Naive thymus-derived CD4-positive, alpha-beta T cell (primary cell): ENCODE measurements around the gene TTC1. TPM values are rescaled to one million over a fixed set of nuclear protein-coding genes. Genes with fewer than 3 reads are reported as not detected.

Source experiments
- ATAC-seq: fragments of 150-1000 bp; cut with Tn5 transposase; 2 replicates; pipeline ENCODE4 v1.10.0; 2021; ENCODE audit warnings: mild to moderate bottlenecking, moderate library complexity
- CTCF ChIA-PET: fragments of 350-600 bp; sonication (Branson Sonifier 250); formaldehyde crosslinking; loops from one replicate; lab custom pipeline; 2021; ENCODE audit warnings: antibody characterized with exemption; lab: Charles Lee
- POLR2A ChIA-PET: fragments of 350-600 bp; sonication (Branson Sonifier 250); formaldehyde crosslinking; loops from one replicate; lab custom pipeline; 2021; ENCODE audit warnings: antibody characterized with exemption, inconsistent platforms; lab: Charles Lee
- DNase-seq, 9 donors: peaks; one replicate each; pipeline versions ENCODE4 v3.0.0 to v3.0.0-alpha.2; 2020 to 2022; ENCODE audit warnings: mixed read lengths in 1 of 9
- H3K27ac ChIP-seq: one replicate; pipeline ENCODE4 v1.7.0; 2013; ENCODE audit warnings: mild to moderate bottlenecking, low read depth, low read length, moderate library complexity
- H3K27me3 ChIP-seq, 2 donors: one replicate each; pipeline ENCODE4 v1.7.0; 2013; ENCODE audit warnings: low read length in 2 of 2, mild to moderate bottlenecking in 2 of 2, moderate library complexity in 2 of 2; ENCODE audit not compliant: control insufficient read depth in 2 of 2, insufficient read depth in 2 of 2
- H3K36me3 ChIP-seq, 3 experiments: 1 replicate in 2 of 3; 2 replicates in 1 of 3; pipeline ENCODE4 v1.7.0; 2013; ENCODE audit warnings: low read length in 3 of 3, mild to moderate bottlenecking in 3 of 3, moderate library complexity in 1 of 3; ENCODE audit not compliant: insufficient read depth in 3 of 3, control insufficient read depth in 2 of 3
- H3K4me1 ChIP-seq, 2 donors: one replicate each; pipeline ENCODE4 v1.7.0; 2013; ENCODE audit warnings: low read length in 2 of 2, mild to moderate bottlenecking in 2 of 2, moderate library complexity in 1 of 2; ENCODE audit not compliant: control insufficient read depth in 2 of 2, insufficient read depth in 2 of 2
- H3K4me3 ChIP-seq: 2 replicates; pipeline ENCODE4 v1.7.0; 2013; ENCODE audit warnings: mild to moderate bottlenecking, low read length
- H3K9me3 ChIP-seq, 3 experiments: 1 replicate in 2 of 3; 2 replicates in 1 of 3; pipeline ENCODE4 v1.7.0; 2013; ENCODE audit warnings: low read length in 3 of 3; ENCODE audit not compliant: control insufficient read depth in 2 of 3
- H3K27ac Mint-ChIP-seq, 9 donors: one replicate each; pipeline ENCODE4 v1.8.0; 2020 to 2022; ENCODE audit warnings: mixed read lengths in 9 of 9, mild to moderate bottlenecking in 8 of 9, moderate library complexity in 5 of 9, inconsistent platforms in 2 of 9
- H3K27me3 Mint-ChIP-seq, 5 donors: one replicate each; pipeline ENCODE4 v1.8.0; 2021 to 2022; ENCODE audit warnings: mixed read lengths in 5 of 5, mild to moderate bottlenecking in 1 of 5
- H3K36me3 Mint-ChIP-seq, 5 donors: one replicate each; pipeline ENCODE4 v1.8.0; 2020 to 2022; ENCODE audit warnings: mixed read lengths in 5 of 5, mild to moderate bottlenecking in 3 of 5, inconsistent platforms in 1 of 5
- H3K4me1 Mint-ChIP-seq, 7 donors: one replicate each; pipeline ENCODE4 v1.8.0; 2020 to 2022; ENCODE audit warnings: mixed read lengths in 7 of 7, mild to moderate bottlenecking in 3 of 7, inconsistent platforms in 1 of 7
- H3K4me3 Mint-ChIP-seq, 10 donors: one replicate each; pipeline ENCODE4 v1.8.0; 2020 to 2022; ENCODE audit warnings: mild to moderate bottlenecking in 10 of 10, mixed read lengths in 10 of 10, moderate library complexity in 6 of 10, inconsistent platforms in 2 of 10
- H3K9me3 Mint-ChIP-seq, 11 donors: one replicate each; pipeline ENCODE4 v1.8.0; 2020 to 2022; ENCODE audit warnings: mixed read lengths in 11 of 11, mild to moderate bottlenecking in 4 of 11, inconsistent platforms in 1 of 11, moderate library complexity in 1 of 11
- intact Hi-C, 2 donors: fragments of 100-400 bp; cut with micrococcal nuclease; formaldehyde crosslinking; loops; one replicate each; pipeline ENCODE4 v1.15.1; 2023
- polyA plus RNA-seq, 2 donors: library from polyadenylated mRNA; unstranded; fragments of 300-500 nt; fragmentation: Illumina TruSeq; gene quantifications; one replicate each; pipeline ENCODE4 v1.2.3, GENCODE V29; 2021
- total RNA-seq, 6 experiments: library from RNA in 5 of 6; stranded (reverse) in 5 of 6; gene quantifications; 1 replicate in 5 of 6; 2 replicates in 1 of 6; pipeline ENCODE4 v1.2.3 and lab custom pipeline; 2021 to 2026

Gene TTC1
- total and polyA plus RNA-seq, 7 experiments from 2014 or later = 24.3 to 86.4 (median 41.8) TPM

GRCh38 chr5:160021831-160022446, 13.0 kb downstream of the TTC1 start:
- H3K27me3 Mint-ChIP-seq = no peaks in the 10 kb centered on the region

GRCh38 chr5:160023007-160023907, 14.3 kb downstream of the TTC1 start:
- Mint-ChIP-seq H3K4me1 (peaks cover 17 to 58% (median 44%) of the 10 kb centered on the region in 7 donors), H3K27ac (peak overlapping the region in 1 of 9 donors; percentile 87), H3K4me3 (peak overlapping the region in 1 of 10 donors; percentile 35), H3K9me3 (no peaks in the 10 kb centered on the region), H3K27me3 (no peaks in the 10 kb centered on the region), H3K36me3 (peaks cover 10 to 36% (median 26%) of the 10 kb centered on the region in 5 donors)
- DNase-seq = no peak
- Histone ChIP-seq H3K4me3 (no peak overlapping the region), H3K9me3 (no peaks in the 10 kb centered on the region), H3K4me1 (peaks cover 3 to 15% of the 10 kb centered on the region in 2 donors), H3K27me3 (no peaks in the 10 kb centered on the region), H3K36me3 (peaks cover 0 to 10% (median 0%) of the 10 kb centered on the region in 3 experiments), H3K27ac (no peak overlapping the region)
- CTCF ChIA-PET = interaction anchor here (5.1 kb wide), 1 partner anchor 321 kb away, joined by 55 read pairs; no protein-coding TSS in a partner anchor
- POLR2A ChIA-PET = interaction anchor here (0.6 kb wide), 1 partner anchor 13 kb away, joined by 3 read pairs; no protein-coding TSS in a partner anchor
- no peak for ATAC-seq
- intact Hi-C loops = loop anchor here in 1 of 2 donors (5.0 kb wide), 1 partner anchor 94 kb away; the partner anchor contains the start of gene PWWP2A

More at GRCh38 chr5:160021831-160022446, 13.0 kb downstream of the TTC1 start:
- peaks cover 0 to 18% (median 0%) of the 10 kb centered on the region in 3 experiments for H3K36me3 ChIP-seq
- Mint-ChIP-seq H3K9me3 (no peaks in the 10 kb centered on the region), H3K36me3 (peaks cover 6 to 24% (median 20%) of the 10 kb centered on the region in 5 donors), H3K4me1 (peaks cover 17 to 53% (median 37%) of the 10 kb centered on the region in 7 donors), H3K27ac (peak overlapping the region in 7 of 9 donors; percentile 15 to 93 (median 68)), H3K4me3 (peak overlapping the region in 1 of 10 donors; percentile 6)
- no peaks in the 10 kb centered on the region for H3K9me3 ChIP-seq
- H3K27me3 ChIP-seq = no peaks in the 10 kb centered on the region
- DNase-seq (peak in 8 of 9 donors; percentile 12 to 76 (median 64)), ATAC-seq (peak; percentile 97)
- intact Hi-C loops = loop anchor here (1.0 to 5.0 kb wide), 8 partner anchors 13 to 578 kb away; partner anchors contain the start of genes PWWP2A (in 1 of the 2) and TTC1 (in 1 of the 2)
- peaks cover 3 to 15% of the 10 kb centered on the region in 2 donors for H3K4me1 ChIP-seq
- ChIA-PET CTCF (interaction anchor here (0.7 to 5.1 kb wide), 12 partner anchors 9 to 368 kb away, joined by 3 to 55 read pairs (median 4); partner anchors contain the start of gene TTC1), POLR2A (interaction anchor here (0.7 to 1.7 kb wide), 3 partner anchors 11 to 13 kb away, joined by 3 to 4 read pairs (median 4); partner anchors contain the start of gene TTC1)
- no peak overlapping the region for H3K4me3 ChIP-seq
- no peak overlapping the region for H3K27ac ChIP-seq

GRCh38 chr5:160023908-160024630, 15.1 kb downstream of the TTC1 start:
- POLR2A ChIA-PET = no interaction called here
- peaks cover 10 to 38% (median 21%) of the 10 kb centered on the region in 5 donors for H3K36me3 Mint-ChIP-seq
- intact Hi-C loops = loop anchor here in 1 of 2 donors (5.0 kb wide), 1 partner anchor 93 kb away; the partner anchor contains the start of gene PWWP2A

GRCh38 chr5:160029004-160029403, 20.1 kb downstream of the TTC1 start:
- Histone ChIP-seq H3K27me3 (no peaks in the 10 kb centered on the region), H3K27ac (no peak overlapping the region), H3K4me3 (no peak overlapping the region), H3K4me1 (no peaks in the 10 kb centered on the region), H3K36me3 (peaks cover 0 to 29% (median 0%) of the 10 kb centered on the region in 3 experiments), H3K9me3 (no peaks in the 10 kb centered on the region)
- ChIA-PET CTCF (no interaction called here), POLR2A (no interaction called here)
- intact Hi-C loops = no loop called here
- Mint-ChIP-seq H3K4me1 (peaks cover 9 to 42% (median 29%) of the 10 kb centered on the region in 7 donors), H3K27me3 (no peaks in the 10 kb centered on the region), H3K9me3 (peaks cover 0 to 4% (median 0%) of the 10 kb centered on the region in 11 donors), H3K27ac (no peak overlapping the region), H3K36me3 (peaks cover 6 to 44% (median 24%) of the 10 kb centered on the region in 5 donors), H3K4me3 (no peak overlapping the region)
- no peak for DNase-seq
- ATAC-seq = no peak

More at GRCh38 chr5:160023908-160024630, 15.1 kb downstream of the TTC1 start:
- H3K9me3 Mint-ChIP-seq = no peaks in the 10 kb centered on the region
- no peak overlapping the region for H3K4me3 Mint-ChIP-seq
- Histone ChIP-seq H3K36me3 (peaks cover 0 to 12% (median 0%) of the 10 kb centered on the region in 3 experiments), H3K27ac (no peak overlapping the region), H3K27me3 (no peaks in the 10 kb centered on the region), H3K9me3 (no peaks in the 10 kb centered on the region), H3K4me1 (peaks cover 3 to 15% of the 10 kb centered on the region in 2 donors), H3K4me3 (no peak overlapping the region)
- H3K27me3 Mint-ChIP-seq = no peaks in the 10 kb centered on the region
- ATAC-seq (no peak), DNase-seq (no peak)
- peak overlapping the region in 1 of 9 donors; percentile 87 for H3K27ac Mint-ChIP-seq
- CTCF ChIA-PET = interaction anchor here (0.7 to 5.1 kb wide), 2 partner anchors 10 to 321 kb away, joined by 6 to 55 read pairs; no protein-coding TSS in a partner anchor
- H3K4me1 Mint-ChIP-seq = peaks cover 17 to 53% (median 42%) of the 10 kb centered on the region in 7 donors

DNA sequence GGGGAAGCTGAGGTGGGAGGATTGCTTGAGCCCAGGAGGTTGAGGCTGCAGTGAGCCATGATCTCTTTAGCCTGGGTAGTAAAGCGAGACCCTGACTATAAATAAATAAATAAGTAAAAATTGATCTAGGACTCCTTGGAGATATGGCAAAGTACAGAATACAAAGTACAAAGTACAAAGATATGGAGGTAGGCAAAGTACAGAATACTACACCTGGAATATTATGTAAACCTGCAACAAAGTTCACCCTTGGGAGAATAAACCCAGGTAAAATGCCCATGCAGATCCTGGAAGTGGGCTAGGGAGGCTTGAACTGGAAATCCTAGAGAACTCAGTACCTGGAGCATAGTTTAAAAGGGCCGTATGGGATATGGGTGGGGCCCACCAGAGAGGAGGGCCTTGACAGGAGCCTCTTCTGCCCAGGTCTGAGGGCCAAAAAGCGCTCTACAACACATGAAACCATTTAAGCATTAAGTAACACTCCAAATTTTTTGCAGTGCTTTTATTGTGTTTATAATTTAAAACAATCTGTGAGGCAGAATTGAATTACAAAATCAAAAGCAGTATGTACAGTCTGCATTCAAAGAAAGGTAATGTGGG, 20.7 kb downstream of the TTC1 start:
- intact Hi-C loops = no loop called here

More for the DNA sequence above, 20.7 kb downstream of the TTC1 start:
- Mint-ChIP-seq H3K4me3 (no peak overlapping the region), H3K4me1 (peaks cover 9 to 41% (median 34%) of the 10 kb centered on the region in 7 donors), H3K27me3 (no peaks in the 10 kb centered on the region), H3K9me3 (peaks cover 0 to 4% (median 0%) of the 10 kb centered on the region in 11 donors), H3K36me3 (peaks cover 6 to 43% (median 24%) of the 10 kb centered on the region in 5 donors), H3K27ac (peak overlapping the region in 1 of 9 donors; percentile 0)
- Histone ChIP-seq H3K27me3 (no peaks in the 10 kb centered on the region), H3K4me1 (no peaks in the 10 kb centered on the region), H3K4me3 (no peak overlapping the region), H3K9me3 (no peaks in the 10 kb centered on the region), H3K36me3 (peaks cover 0 to 26% (median 0%) of the 10 kb centered on the region in 3 experiments), H3K27ac (no peak overlapping the region)
- POLR2A ChIA-PET = no interaction called here
- CTCF ChIA-PET = interaction anchor here (3.1 kb wide), 1 partner anchor 8 kb away, joined by 11 read pairs; no protein-coding TSS in a partner anchor
- no peak for ATAC-seq
- no peak for DNase-seq
